ENCODE measurements around the gene KRT4. TPM values are rescaled to one million over a fixed set of nuclear protein-coding genes. Genes with fewer than 3 reads are reported as not detected.

The KRT4 gene
- total RNA-seq, 2 experiments from 2014 or later, result not detected

DNA sequence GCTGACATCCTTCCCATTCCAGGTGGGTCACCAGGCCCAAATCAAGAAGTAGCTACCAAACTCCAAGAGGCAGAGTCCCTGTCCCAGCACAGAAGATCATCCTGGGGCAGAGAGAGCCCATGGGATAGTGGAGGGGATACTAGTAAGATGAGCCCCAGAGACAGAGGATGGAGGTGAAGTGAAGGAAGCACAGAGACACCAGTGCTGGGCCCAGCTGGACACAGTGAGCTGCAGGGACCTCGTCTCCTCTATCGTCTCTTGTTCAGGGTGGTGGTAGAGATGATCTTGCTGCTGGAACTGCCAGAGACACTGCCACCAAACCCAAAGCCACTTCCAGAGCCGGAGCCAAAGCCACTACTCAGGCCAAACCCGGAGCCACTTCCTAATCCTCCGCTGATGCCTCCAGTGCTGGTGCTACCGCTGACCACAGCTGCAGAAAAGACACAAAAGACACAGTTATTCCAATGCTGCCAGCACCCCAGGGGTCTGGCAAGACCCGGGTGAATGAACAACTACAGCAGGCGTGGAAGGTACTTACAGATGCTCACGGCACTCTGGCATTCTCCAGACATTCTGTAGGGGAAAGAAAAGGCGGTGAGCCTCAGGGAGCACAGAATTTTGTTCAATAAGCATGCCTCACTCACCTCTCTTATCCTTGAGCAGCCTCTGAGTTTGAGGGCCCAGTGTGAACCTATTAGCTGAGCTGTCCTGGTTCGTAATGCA lies 6.9 kb downstream of the KRT4 start:
- no peaks in the 10 kb centered on the region for H3K27me3 ChIP-seq (ENCODE audit: control insufficient read depth in 1 of 2, insufficient read depth in 2 of 2, low read length in 2 of 2)
- H3K4me3 ChIP-seq (ENCODE audit: low read length), result no peak overlapping the region
- H3K27ac Mint-ChIP-seq, result no peak overlapping the region
- POLR2A ChIA-PET, result no interaction called here
- no peaks in the 10 kb centered on the region for H3K9me3 Mint-ChIP-seq
- no peaks in the 10 kb centered on the region for H3K36me3 ChIP-seq (ENCODE audit: insufficient read depth, low read length)
- no peaks in the 10 kb centered on the region for H3K36me3 Mint-ChIP-seq (ENCODE audit: low read depth)
- H3K27me3 Mint-ChIP-seq, result no peaks in the 10 kb centered on the region
- ATAC-seq (ENCODE audit: poor library complexity) (no peak), DNase-seq (no peak)
- intact Hi-C loops (cut with DNase I, micrococcal nuclease), result no loop called here
- H3K9me3 ChIP-seq (ENCODE audit: control insufficient read depth in 1 of 2, insufficient read depth in 1 of 2, low read length in 2 of 2), result no peaks in the 10 kb centered on the region
- TF ChIP-seq, protein P1, sequence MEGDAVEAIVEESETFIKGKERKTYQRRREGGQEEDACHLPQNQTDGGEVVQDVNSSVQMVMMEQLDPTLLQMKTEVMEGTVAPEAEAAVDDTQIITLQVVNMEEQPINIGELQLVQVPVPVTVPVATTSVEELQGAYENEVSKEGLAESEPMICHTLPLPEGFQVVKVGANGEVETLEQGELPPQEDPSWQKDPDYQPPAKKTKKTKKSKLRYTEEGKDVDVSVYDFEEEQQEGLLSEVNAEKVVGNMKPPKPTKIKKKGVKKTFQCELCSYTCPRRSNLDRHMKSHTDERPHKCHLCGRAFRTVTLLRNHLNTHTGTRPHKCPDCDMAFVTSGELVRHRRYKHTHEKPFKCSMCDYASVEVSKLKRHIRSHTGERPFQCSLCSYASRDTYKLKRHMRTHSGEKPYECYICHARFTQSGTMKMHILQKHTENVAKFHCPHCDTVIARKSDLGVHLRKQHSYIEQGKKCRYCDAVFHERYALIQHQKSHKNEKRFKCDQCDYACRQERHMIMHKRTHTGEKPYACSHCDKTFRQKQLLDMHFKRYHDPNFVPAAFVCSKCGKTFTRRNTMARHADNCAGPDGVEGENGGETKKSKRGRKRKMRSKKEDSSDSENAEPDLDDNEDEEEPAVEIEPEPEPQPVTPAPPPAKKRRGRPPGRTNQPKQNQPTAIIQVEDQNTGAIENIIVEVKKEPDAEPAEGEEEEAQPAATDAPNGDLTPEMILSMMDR (IDR thresholded peaks at IDR 0.05), result no peak
- H3K27ac ChIP-seq (ENCODE audit: low read depth in 1 of 2, low read length in 2 of 2), result no peak overlapping the region
- CTCF ChIA-PET, result no interaction called here
- no peaks in the 10 kb centered on the region for H3K4me1 ChIP-seq (ENCODE audit: insufficient read depth, low read length)
- no peak overlapping the region for H3K4me3 Mint-ChIP-seq
- no peaks in the 10 kb centered on the region for H3K4me1 Mint-ChIP-seq (ENCODE audit: low read depth)

DNA sequence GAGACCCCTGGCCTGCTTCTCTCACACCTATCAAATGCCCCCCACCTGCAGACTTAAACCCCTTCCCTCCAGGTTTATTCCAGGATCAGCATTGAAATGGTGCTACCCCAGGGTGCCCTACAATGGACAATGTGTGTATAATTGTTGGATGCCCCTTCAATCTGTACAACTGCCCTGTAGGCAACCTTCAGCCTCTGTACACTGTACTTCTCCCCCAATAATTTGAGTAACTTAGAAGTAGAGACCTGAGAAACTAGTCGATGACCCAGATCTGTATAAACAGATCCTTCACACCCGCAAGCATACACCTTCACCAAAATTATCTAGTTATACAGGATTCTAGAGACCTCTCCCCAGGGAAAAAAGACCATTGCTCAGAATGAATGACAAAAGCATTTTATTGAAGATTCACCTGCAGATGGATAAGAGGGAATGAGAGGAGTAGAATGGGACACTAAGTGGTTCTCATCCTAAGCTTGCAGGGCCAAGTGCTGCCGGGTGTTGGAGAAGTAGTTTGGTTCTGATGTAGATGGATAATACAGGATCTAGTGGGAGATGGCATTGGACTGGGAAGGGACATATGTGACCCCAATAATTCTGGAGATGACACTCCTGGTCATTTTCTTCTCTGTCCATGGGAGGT lies 7.6 kb downstream of the KRT4 start:
- Histone ChIP-seq H3K9me3 (ENCODE audit: control insufficient read depth in 1 of 2, insufficient read depth in 1 of 2, low read length in 2 of 2) (no peaks in the 10 kb centered on the region), H3K4me1 (ENCODE audit: insufficient read depth, low read length) (no peaks in the 10 kb centered on the region), H3K36me3 (ENCODE audit: insufficient read depth, low read length) (no peaks in the 10 kb centered on the region), H3K27me3 (ENCODE audit: control insufficient read depth in 1 of 2, insufficient read depth in 2 of 2, low read length in 2 of 2) (no peaks in the 10 kb centered on the region), H3K4me3 (ENCODE audit: low read length) (no peak overlapping the region), H3K27ac (ENCODE audit: low read depth in 1 of 2, low read length in 2 of 2) (no peak overlapping the region)
- CTCF ChIA-PET, result no interaction called here
- TF ChIP-seq, protein P1 (IDR thresholded peaks at IDR 0.05), result no peak
- no peaks in the 10 kb centered on the region for H3K9me3 Mint-ChIP-seq
- H3K27me3 Mint-ChIP-seq, result no peaks in the 10 kb centered on the region
- H3K4me3 Mint-ChIP-seq, result no peak overlapping the region
- intact Hi-C loops (cut with DNase I, micrococcal nuclease), result no loop called here
- DNase-seq (no peak), ATAC-seq (ENCODE audit: poor library complexity) (no peak)
- H3K27ac Mint-ChIP-seq, result no peak overlapping the region
- H3K4me1 Mint-ChIP-seq (ENCODE audit: low read depth), result no peaks in the 10 kb centered on the region
- POLR2A ChIA-PET, result no interaction called here
- no peaks in the 10 kb centered on the region for H3K36me3 Mint-ChIP-seq (ENCODE audit: low read depth)

DNA sequence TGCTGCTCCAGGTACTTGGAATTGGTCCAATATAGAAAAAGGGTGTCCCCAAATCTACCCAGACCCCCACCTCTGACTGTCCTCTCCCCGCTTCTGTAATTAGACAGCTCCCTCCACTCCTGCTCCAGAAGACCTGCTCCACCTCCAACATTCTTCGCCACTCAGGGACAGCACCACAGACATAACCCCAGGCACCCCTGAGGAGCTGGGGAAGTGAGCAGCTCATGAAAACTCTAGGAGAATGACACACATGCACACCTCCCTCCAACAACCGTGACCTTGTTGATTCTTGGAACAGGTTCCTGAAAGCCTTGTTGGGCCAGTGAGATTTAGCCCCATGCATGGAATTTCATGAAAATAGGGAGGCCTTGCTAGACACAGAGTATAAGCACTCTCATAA lies 8.2 kb downstream of the KRT4 start:
- H3K4me3 ChIP-seq (ENCODE audit: low read length), result no peak overlapping the region
- H3K4me1 Mint-ChIP-seq (ENCODE audit: low read depth), result no peaks in the 10 kb centered on the region
- no peaks in the 10 kb centered on the region for H3K36me3 ChIP-seq (ENCODE audit: insufficient read depth, low read length)
- DNase-seq (no peak), ATAC-seq (ENCODE audit: poor library complexity) (no peak)
- H3K27me3 Mint-ChIP-seq, result no peaks in the 10 kb centered on the region
- POLR2A ChIA-PET, result no interaction called here
- H3K9me3 ChIP-seq (ENCODE audit: control insufficient read depth in 1 of 2, insufficient read depth in 1 of 2, low read length in 2 of 2), result no peaks in the 10 kb centered on the region
- H3K36me3 Mint-ChIP-seq (ENCODE audit: low read depth), result no peaks in the 10 kb centered on the region
- H3K27me3 ChIP-seq (ENCODE audit: control insufficient read depth in 1 of 2, insufficient read depth in 2 of 2, low read length in 2 of 2), result no peaks in the 10 kb centered on the region
- intact Hi-C loops (cut with DNase I, micrococcal nuclease), result no loop called here
- CTCF ChIA-PET, result no interaction called here
- no peak overlapping the region for H3K27ac Mint-ChIP-seq
- no peaks in the 10 kb centered on the region for H3K9me3 Mint-ChIP-seq
- H3K27ac ChIP-seq (ENCODE audit: low read depth in 1 of 2, low read length in 2 of 2), result no peak overlapping the region
- TF ChIP-seq, protein P1 (IDR thresholded peaks at IDR 0.05), result no peak
- H3K4me3 Mint-ChIP-seq, result no peak overlapping the region
- no peaks in the 10 kb centered on the region for H3K4me1 ChIP-seq (ENCODE audit: insufficient read depth, low read length)
